Activated CD4-positive, alpha-beta T cell treated with anti-CD3 and anti-CD28 coated beads for 36 hours (primary cell): ENCODE data around the gene MAP3K14. TPM values are rescaled to one million over a fixed set of nuclear protein-coding genes. Genes with fewer than 3 reads are reported as not detected.

Experiments
- ATAC-seq: fragments of 200-7000 bp; cut with Tn5 transposase; one replicate; pipeline ENCODE4 v1.10.0; 2021; ENCODE audit warnings: mild to moderate bottlenecking, moderate library complexity
- CTCF ChIA-PET: fragments of 350-600 bp; sonication (Branson Sonifier 250); formaldehyde crosslinking; loops from one replicate; lab custom pipeline; 2021; ENCODE audit warnings: antibody characterized with exemption; lab: Charles Lee
- POLR2A ChIA-PET: fragments of 350-600 bp; sonication (Branson Sonifier 250); formaldehyde crosslinking; loops from one replicate; lab custom pipeline; 2021; ENCODE audit warnings: antibody characterized with exemption, inconsistent platforms; lab: Charles Lee
- DNase-seq: peaks from one replicate; pipeline ENCODE4 v3.0.0-alpha.2; 2020
- H3K27ac Mint-ChIP-seq: one replicate; pipeline ENCODE4 v1.8.0; 2021; ENCODE audit warnings: mixed read lengths
- H3K27me3 Mint-ChIP-seq: one replicate; pipeline ENCODE4 v1.8.0; 2021; ENCODE audit warnings: mixed read lengths
- H3K36me3 Mint-ChIP-seq: one replicate; pipeline ENCODE4 v1.8.0; 2021; ENCODE audit warnings: low read depth, mixed read lengths
- H3K4me1 Mint-ChIP-seq: one replicate; pipeline ENCODE4 v1.8.0; 2021; ENCODE audit warnings: mixed read lengths
- H3K4me3 Mint-ChIP-seq: one replicate; pipeline ENCODE4 v1.8.0; 2021; ENCODE audit warnings: mild to moderate bottlenecking, moderate library complexity, mixed read lengths
- H3K9me3 Mint-ChIP-seq: one replicate; pipeline ENCODE4 v1.8.0; 2021; ENCODE audit warnings: low read depth, mixed read lengths
- intact Hi-C, 2 experiments: fragments of 100-400 bp; cut with DNase I in 1 of 2; cut with micrococcal nuclease in 1 of 2; formaldehyde crosslinking; loops; one replicate each; pipeline versions ENCODE4 v1.14.2 to v1.15.1; 2022 to 2024; cut with DNase I, micrococcal nuclease
- total RNA-seq, 2 experiments: library from RNA; stranded (reverse); gene quantifications; one replicate each; pipeline ENCODE4 v1.2.3, GENCODE V29; 2021

Gene MAP3K14
- total RNA-seq, 2 experiments from 2014 or later, result 50.3 to 52.5 TPM

DNA sequence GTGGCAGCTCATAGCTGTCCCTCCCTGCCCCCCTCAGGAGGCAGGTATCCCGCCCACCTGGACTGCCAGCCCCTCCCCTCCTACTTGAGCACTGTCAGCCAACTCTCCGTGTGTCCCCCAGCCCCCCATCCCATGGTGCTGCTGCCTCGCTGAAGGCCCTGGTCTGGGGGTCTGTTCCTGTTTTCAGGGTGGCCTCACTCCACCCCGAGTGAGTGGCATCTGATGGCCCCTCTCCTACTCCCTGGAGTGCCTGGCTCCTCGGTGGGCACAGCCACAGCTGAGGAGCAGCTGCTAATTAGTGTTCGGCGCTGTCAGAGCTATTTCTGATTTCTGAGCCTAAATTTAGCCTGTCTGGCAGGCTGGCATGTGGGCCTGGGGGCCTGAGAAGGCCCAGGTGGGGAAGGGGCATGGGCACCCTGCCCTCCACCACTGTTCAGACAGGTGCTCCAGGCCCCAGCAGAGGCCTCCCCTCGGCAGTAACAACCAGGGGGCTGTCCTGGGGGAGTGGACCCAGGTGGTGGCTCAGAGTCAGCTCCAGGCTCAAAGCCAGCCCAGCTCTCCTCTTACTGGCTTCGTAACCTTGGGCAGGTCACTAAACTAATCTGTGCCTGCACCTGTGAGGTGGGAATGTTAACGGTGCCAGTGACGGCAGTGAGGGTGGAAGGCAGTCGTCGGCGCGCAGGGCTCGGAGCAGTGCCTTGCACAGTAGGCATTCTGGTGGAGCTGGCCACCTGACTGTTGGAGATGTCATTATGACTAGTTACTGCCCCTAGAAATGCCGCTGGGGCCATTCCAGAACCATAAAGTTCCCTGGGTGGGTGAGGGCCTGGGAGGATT is 88.7 kb downstream of the MAP3K14 start:
- intact Hi-C loops, result loop anchor here in 1 of 2 experiments (5.0 kb wide), 3 partner anchors 281 to 964 kb away; partner anchors contain the start of genes GPATCH8, KANSL1 and KIF18B
- ATAC-seq (no peak), DNase-seq (peak; percentile 65)
- no peaks in the 10 kb centered on the region for H3K9me3 Mint-ChIP-seq
- H3K27ac Mint-ChIP-seq, result peak overlapping the region; percentile 100
- H3K4me1 Mint-ChIP-seq, result peaks cover 77% of the 10 kb centered on the region
- peaks cover 39% of the 10 kb centered on the region for H3K36me3 Mint-ChIP-seq
- ChIA-PET POLR2A (interaction anchor here (0.5 to 7.9 kb wide), 9 partner anchors 17 to 91 kb away, joined by 3 to 86 read pairs (median 4); partner anchors contain the start of genes HEXIM1 and MAP3K14), CTCF (interaction anchor here (0.6 to 12.8 kb wide), 9 partner anchors 9 to 155 kb away, joined by 3 to 334 read pairs (median 10); partner anchors contain the start of genes ACBD4, FMNL1 and HEXIM1)
- H3K27me3 Mint-ChIP-seq, result no peaks in the 10 kb centered on the region
- H3K4me3 Mint-ChIP-seq, result peak overlapping the region; percentile 94

DNA sequence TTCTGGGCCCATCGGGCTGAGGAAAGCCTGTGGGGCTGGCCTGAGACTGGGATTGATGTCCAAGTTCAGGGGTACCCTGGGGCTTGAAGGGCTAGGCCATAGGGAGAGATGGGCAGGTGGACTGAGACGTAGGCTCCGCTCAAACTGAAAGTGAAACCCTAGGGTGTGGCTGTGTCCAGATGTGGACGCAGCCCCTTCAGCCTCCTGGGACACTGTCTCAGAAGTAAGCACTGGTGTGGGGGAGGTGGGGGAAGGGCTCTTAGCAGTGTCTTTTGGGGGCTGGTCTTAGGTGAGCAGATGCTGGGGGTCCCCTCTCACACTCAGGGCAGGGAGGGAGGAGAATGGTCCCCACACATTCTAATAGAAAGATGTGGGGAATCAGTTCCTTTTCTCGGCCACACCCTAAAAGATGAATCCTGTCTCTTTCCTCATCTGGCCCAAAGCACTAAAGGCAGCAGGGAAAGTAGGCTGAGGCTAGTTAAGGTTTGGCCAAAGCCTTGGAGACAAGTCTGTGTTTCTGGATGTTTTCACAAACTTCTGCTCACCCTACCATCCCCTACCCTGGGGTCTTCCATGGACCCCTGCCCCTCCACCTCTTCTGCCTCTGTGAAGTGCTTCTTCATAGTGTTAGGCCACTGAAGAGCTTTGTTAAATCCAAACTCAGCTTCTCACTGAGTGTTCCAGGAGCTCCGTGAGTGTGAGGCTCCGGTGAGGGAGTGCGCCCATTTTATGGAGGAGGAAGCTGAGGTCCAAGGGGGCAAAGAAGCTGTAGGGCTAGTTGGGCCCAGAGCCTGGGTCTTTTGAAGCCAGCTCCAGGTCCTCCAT is 89.5 kb downstream of the MAP3K14 start:
- ATAC-seq (no peak), DNase-seq (peak; percentile 50)
- Mint-ChIP-seq H3K36me3 (peaks cover 39% of the 10 kb centered on the region), H3K27ac (peak overlapping the region; percentile 100), H3K4me1 (peaks cover 69% of the 10 kb centered on the region), H3K9me3 (no peaks in the 10 kb centered on the region), H3K4me3 (peak overlapping the region; percentile 94), H3K27me3 (no peaks in the 10 kb centered on the region)
- ChIA-PET CTCF (interaction anchor here (0.8 to 12.8 kb wide), 7 partner anchors 8 to 156 kb away, joined by 3 to 334 read pairs (median 10); partner anchors contain the start of genes ACBD4, FMNL1 and HEXIM1), POLR2A (interaction anchor here (0.5 to 7.9 kb wide), 5 partner anchors 7 to 89 kb away, joined by 6 to 86 read pairs (median 19); partner anchors contain the start of genes HEXIM1 and MAP3K14)
- intact Hi-C loops, result loop anchor here in 1 of 2 experiments (5.0 kb wide), 3 partner anchors 280 to 965 kb away; partner anchors contain the start of genes GPATCH8, KANSL1 and KIF18B

DNA sequence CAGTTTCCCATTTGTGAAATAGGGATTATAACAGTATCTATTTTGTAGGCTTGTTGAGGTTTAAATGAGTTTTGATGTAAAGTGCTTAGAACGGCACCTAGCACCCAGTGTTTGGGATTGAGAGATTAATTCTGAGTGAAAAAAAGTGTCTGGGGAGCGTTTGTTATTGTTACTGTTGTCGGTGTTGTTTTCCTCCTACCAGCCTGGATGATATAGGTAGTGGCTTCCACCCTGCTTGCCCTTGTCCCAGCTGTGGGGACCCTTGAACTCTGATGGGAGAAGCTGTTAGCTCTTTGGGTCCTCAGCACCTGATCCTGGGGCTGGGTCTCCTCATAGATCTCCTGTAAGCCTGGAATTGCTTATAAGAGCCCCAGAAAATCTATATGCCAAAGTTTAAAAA is 90.2 kb downstream of the MAP3K14 start:
- Mint-ChIP-seq H3K4me3 (peak overlapping the region; percentile 94), H3K27me3 (no peaks in the 10 kb centered on the region), H3K4me1 (peaks cover 62% of the 10 kb centered on the region), H3K27ac (peak overlapping the region; percentile 100), H3K9me3 (no peaks in the 10 kb centered on the region), H3K36me3 (peaks cover 31% of the 10 kb centered on the region)
- no peak for DNase-seq
- ChIA-PET POLR2A (interaction anchor here (0.6 to 7.9 kb wide), 11 partner anchors 8 to 166 kb away, joined by 3 to 86 read pairs (median 9); partner anchors contain the start of genes ACBD4, HEXIM1, HEXIM2 and MAP3K14), CTCF (interaction anchor here (0.6 to 3.0 kb wide), 13 partner anchors 9 to 177 kb away, joined by 3 to 30 read pairs (median 5); partner anchors contain the start of genes ACBD4 and HEXIM1)
- intact Hi-C loops, result loop anchor here in 1 of 2 experiments (1.0 to 5.0 kb wide), 7 partner anchors 65 to 966 kb away; partner anchors contain the start of genes GPATCH8, HEXIM1, HEXIM2 and KANSL1
- ATAC-seq, result no peak

DNA sequence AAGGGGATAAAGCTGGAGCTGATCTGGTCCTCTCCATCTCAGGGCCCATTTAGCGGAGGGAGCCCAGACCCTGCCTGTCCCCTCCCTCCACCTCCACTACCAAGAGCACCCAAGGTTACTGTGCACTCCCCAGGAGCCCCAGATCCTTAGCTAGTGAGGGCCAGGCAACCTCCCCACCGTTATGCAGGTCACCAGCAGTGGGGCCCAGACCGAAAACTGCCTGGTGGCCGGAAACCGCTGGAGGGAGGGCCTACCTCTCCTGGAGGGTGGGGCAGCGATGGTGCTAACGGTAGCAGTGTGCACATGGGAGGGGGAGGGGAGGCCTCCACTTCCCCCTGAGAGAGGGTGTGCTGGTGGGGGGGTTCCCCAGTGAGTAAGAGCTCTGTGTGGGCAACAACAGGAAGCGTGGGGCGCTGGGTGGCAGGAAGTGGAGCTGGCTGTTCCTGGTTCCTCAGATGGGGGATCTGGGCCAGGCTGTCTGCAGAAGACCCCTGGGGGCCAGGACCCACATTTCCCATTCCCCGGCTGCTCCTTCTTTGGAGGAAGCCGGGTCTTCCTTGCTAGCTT is 90.8 kb downstream of the MAP3K14 start:
- H3K9me3 Mint-ChIP-seq, result no peaks in the 10 kb centered on the region
- DNase-seq, result peak; percentile 98
- ATAC-seq, result peak; percentile 61
- H3K36me3 Mint-ChIP-seq, result peaks cover 32% of the 10 kb centered on the region
- CTCF ChIA-PET, result interaction anchor here (0.6 to 3.0 kb wide), 18 partner anchors 9 to 177 kb away, joined by 3 to 30 read pairs (median 4); partner anchors contain the start of genes ACBD4, HEXIM1 and MAP3K14
- no peaks in the 10 kb centered on the region for H3K27me3 Mint-ChIP-seq
- peak overlapping the region; percentile 100 for H3K27ac Mint-ChIP-seq
- H3K4me3 Mint-ChIP-seq, result peak overlapping the region; percentile 94
- intact Hi-C loops, result loop anchor here in 1 of 2 experiments (1.0 to 5.0 kb wide), 7 partner anchors 65 to 966 kb away; partner anchors contain the start of genes GPATCH8, HEXIM1, HEXIM2 and KANSL1
- H3K4me1 Mint-ChIP-seq, result peaks cover 57% of the 10 kb centered on the region
- POLR2A ChIA-PET, result interaction anchor here (0.5 to 7.9 kb wide), 14 partner anchors 9 to 254 kb away, joined by 3 to 86 read pairs (median 8); partner anchors contain the start of genes ACBD4, HEXIM1, HEXIM2 and MAP3K14

DNA sequence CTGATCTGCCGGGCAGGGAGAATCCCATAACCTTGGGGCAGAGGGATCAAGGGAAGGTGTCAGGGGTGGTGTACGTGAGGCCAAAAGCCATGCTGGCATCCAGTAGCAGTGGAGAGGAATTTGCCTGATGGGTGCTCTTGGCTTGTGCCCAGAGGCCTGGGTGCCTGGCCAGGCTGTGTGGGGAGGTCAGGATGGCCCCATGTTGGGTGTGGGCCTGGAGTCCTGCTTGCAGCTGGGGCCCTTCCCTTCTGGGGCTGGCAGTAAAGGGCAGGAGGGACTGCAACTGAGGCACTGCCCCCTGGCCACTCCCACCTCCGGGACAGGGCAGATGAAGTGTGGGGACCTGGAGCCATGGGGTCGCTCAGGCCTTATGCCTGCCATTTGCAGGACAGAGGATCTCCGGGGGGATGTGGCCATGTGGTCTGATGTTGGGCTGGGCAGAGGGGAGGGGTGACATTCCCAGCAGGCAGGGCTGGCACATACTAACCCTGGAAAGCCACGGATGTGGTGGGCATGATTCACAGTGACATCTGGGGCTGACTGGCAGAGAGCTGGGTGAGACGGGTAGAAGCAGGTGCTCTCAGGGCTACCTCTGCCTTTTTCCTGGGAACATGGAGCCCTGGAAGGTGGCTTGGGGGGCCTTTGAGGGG is 91.6 kb downstream of the MAP3K14 start:
- peaks cover 34% of the 10 kb centered on the region for H3K36me3 Mint-ChIP-seq
- H3K27ac Mint-ChIP-seq, result peak overlapping the region; percentile 100
- H3K4me1 Mint-ChIP-seq, result peaks cover 52% of the 10 kb centered on the region
- H3K9me3 Mint-ChIP-seq, result no peaks in the 10 kb centered on the region
- POLR2A ChIA-PET, result interaction anchor here (0.5 to 7.9 kb wide), 9 partner anchors 9 to 253 kb away, joined by 3 to 86 read pairs (median 6); partner anchors contain the start of genes HEXIM2 and MAP3K14
- intact Hi-C loops, result loop anchor here in 1 of 2 experiments (5.0 kb wide), 3 partner anchors 278 to 967 kb away; partner anchors contain the start of genes GPATCH8, KANSL1 and KIF18B
- DNase-seq (peak; percentile 76), ATAC-seq (no peak)
- no peaks in the 10 kb centered on the region for H3K27me3 Mint-ChIP-seq
- CTCF ChIA-PET, result interaction anchor here (0.8 to 3.0 kb wide), 11 partner anchors 9 to 94 kb away, joined by 3 to 30 read pairs (median 6); partner anchors contain the start of genes ACBD4, HEXIM1 and MAP3K14
- H3K4me3 Mint-ChIP-seq, result peak overlapping the region; percentile 94

DNA sequence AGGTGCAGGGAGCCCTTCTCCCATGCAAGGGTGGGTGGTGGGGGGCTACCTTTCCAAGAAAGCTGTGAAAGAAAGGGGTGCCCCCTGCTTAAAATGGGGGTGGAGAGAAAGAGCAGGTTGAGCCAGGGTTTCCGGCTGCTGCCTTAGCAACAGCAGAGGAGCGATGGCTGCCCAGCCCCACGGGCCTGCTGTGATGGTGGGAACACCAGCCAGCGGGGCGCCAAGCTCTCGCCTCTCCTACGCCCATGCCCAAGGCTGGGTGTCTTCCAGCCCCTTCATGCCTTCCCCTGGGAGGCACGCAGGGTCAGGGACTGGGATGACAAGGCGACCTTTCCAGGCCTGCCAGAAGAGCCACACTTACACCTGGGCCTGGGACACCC is 92.2 kb downstream of the MAP3K14 start:
- ATAC-seq (no peak), DNase-seq (peak; percentile 78)
- intact Hi-C loops, result loop anchor here in 1 of 2 experiments (5.0 kb wide), 3 partner anchors 277 to 968 kb away; partner anchors contain the start of genes GPATCH8, KANSL1 and KIF18B
- ChIA-PET CTCF (interaction anchor here (0.6 to 3.0 kb wide), 3 partner anchors 11 to 326 kb away, joined by 3 to 30 read pairs (median 5); partner anchors contain the start of gene MAP3K14), POLR2A (interaction anchor here (1.0 to 7.9 kb wide), 2 partner anchors 75 to 87 kb away, joined by 5 to 86 read pairs; no protein-coding TSS in a partner anchor)
- H3K27me3 Mint-ChIP-seq, result no peaks in the 10 kb centered on the region
- H3K4me1 Mint-ChIP-seq, result peaks cover 52% of the 10 kb centered on the region
- H3K4me3 Mint-ChIP-seq, result peak overlapping the region; percentile 94
- H3K9me3 Mint-ChIP-seq, result no peaks in the 10 kb centered on the region
- peaks cover 39% of the 10 kb centered on the region for H3K36me3 Mint-ChIP-seq
- peak overlapping the region; percentile 100 for H3K27ac Mint-ChIP-seq

DNA sequence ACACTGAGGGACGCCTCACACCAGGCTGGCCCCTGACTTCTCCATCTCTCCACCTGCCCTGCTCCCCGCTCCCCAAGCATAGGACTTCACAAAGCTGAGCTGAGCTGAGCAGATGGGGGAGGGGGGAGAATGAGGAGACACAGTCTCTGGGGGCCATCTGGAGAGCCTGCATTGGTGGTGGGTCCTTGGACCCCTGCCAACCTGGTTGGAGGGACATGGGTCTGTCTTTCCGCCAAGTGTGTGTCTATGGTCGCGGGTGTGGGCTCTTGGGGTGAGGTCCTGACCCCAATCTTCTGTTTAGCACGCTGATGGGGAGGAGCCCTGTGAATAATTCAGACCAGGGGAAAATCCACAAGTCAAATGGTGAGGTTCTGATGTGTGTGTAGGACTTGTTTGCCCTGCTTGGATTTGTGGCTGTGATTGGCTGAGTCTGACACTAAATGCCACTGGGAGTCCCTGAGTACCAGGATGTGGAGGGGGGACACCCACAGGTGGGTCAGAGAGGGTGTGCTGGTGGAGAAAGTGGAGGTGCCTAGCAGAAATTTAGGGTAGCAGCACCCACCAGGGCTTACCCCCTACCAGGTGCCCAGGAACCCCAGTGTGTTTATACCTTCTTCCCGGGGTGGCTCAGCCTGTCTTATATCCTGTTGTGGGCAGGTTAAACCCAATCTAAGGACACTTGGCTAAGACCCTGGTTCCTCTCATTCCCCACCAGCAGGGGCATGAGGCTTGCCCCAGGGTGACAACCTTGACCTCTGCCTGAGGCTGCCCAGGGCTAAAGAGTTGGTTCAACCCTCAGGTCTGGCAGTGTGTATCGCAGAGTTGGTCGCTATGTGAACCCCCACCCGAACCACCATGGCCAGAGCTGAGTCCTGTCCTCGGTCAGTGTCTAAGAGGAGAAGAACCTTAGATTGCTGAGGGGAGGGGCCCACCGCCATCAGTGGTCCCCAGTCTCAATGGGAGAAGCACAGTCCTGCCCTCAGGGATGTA is 93.0 kb downstream of the MAP3K14 start:
- Mint-ChIP-seq H3K27ac (peak overlapping the region; percentile 100), H3K4me3 (peak overlapping the region; percentile 94), H3K4me1 (peaks cover 52% of the 10 kb centered on the region), H3K9me3 (no peaks in the 10 kb centered on the region), H3K36me3 (peaks cover 46% of the 10 kb centered on the region), H3K27me3 (no peaks in the 10 kb centered on the region)
- intact Hi-C loops, result no loop called here
- ChIA-PET POLR2A (interaction anchor here (0.5 to 7.9 kb wide), 5 partner anchors 74 to 157 kb away, joined by 4 to 86 read pairs (median 5); partner anchors contain the start of gene HEXIM1), CTCF (interaction anchor here (0.6 to 9.3 kb wide), 6 partner anchors 10 to 325 kb away, joined by 3 to 334 read pairs (median 4); partner anchors contain the start of gene MAP3K14)
- ATAC-seq (peak; percentile 43), DNase-seq (peak; percentile 80)

DNA sequence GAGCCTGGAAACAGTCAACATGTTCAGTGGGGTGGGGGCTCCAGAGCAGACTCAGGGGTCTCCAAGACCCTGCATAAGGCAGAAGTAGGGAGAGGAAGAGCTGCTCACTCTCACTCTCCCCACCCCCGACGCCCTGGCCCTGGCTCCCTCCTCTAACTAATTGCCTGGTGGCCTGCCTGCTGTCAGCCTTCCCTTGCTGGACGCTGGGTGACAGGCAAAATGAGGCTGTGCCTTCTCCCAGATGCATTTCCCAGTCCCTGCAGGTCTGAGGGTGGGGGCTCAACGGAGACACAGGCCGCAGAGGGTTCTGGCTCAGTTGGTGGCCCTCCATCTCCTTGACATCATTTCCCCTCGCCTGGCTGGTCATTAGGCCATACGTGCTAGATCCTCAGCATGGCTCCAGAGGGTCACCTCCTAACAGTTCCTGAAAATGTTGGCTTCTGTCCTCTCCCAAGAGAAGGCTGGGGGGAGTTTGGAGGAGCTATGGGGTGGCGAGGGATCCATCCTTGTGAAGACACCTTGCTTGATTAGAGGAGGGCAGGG is 93.8 kb downstream of the MAP3K14 start:
- no peaks in the 10 kb centered on the region for H3K9me3 Mint-ChIP-seq
- DNase-seq (no peak), ATAC-seq (no peak)
- H3K4me3 Mint-ChIP-seq, result peak overlapping the region; percentile 94
- H3K4me1 Mint-ChIP-seq, result peaks cover 46% of the 10 kb centered on the region
- intact Hi-C loops, result no loop called here
- H3K27ac Mint-ChIP-seq, result peak overlapping the region; percentile 100
- POLR2A ChIA-PET, result interaction anchor here (0.6 to 7.9 kb wide), 4 partner anchors 74 to 94 kb away, joined by 3 to 86 read pairs (median 8); partner anchors contain the start of genes HEXIM1 and MAP3K14
- peaks cover 49% of the 10 kb centered on the region for H3K36me3 Mint-ChIP-seq
- CTCF ChIA-PET, result interaction anchor here (0.6 to 9.3 kb wide), 6 partner anchors 10 to 91 kb away, joined by 3 to 334 read pairs (median 17); partner anchors contain the start of gene ACBD4
- H3K27me3 Mint-ChIP-seq, result no peaks in the 10 kb centered on the region
